ENCODE measurements around the gene PKDCC.

The PKDCC gene

GRCh38 chr2:42050010-42050702 lies 2.3 kb downstream of the PKDCC start:
- H3K27me3 Mint-ChIP-seq (ENCODE audit: low read depth), result peaks cover 47% of the 10 kb centered on the region

DNA sequence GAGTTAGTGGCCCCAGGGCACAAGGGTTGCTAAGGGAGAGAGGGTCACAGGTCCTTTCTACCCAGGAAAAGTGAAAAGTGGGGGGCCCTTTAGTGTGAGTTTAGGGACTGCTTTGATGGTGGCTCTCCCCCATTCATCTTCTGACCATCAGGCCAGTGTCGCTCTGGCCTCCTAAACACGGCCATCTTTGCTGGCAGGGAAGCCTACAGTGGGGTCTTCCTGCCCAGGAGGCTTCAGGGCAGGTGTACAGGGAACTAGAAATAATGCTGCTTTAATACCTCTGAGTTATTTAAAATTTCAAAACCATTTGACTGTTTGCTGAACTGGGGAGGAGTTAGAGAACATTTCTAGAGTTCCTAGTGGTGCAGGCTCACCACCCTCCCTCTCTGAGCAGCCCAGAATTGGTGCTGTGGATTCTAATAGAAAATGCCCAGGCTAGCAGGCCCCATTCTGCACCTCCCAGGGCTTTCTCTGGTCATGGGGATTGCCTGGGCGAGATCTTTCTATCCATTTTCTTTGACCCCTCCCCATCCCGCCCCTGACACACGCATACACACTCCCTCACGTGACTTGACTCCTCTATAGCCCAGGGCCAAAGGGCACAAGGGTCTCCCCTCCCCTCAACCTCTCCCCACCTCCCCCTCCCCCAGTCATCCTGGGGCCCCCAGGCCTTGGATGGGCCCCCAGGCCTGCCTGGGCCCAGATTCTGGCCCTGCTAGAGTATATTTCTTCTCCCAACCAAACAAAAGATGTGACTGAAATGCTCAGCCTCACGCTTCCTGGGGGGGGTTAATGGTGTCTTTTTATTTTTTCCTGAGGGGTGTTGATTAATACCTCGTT lies 3.1 kb downstream of the PKDCC start:
- no peak overlapping the region for H3K27ac Mint-ChIP-seq
- H3K4me3 Mint-ChIP-seq, result no peak overlapping the region

More at GRCh38 chr2:42050010-42050702, 2.3 kb downstream of the PKDCC start:
- peaks cover 3% of the 10 kb centered on the region for H3K4me1 Mint-ChIP-seq (ENCODE audit: low read depth)
- no peak for DNase-seq (ENCODE audit: low spot score)
- no peak overlapping the region for H3K27ac Mint-ChIP-seq
- H3K36me3 Mint-ChIP-seq (ENCODE audit: low read depth), result no peaks in the 10 kb centered on the region
- no peak overlapping the region for H3K4me3 Mint-ChIP-seq
- H3K9me3 Mint-ChIP-seq, result no peaks in the 10 kb centered on the region

DNA sequence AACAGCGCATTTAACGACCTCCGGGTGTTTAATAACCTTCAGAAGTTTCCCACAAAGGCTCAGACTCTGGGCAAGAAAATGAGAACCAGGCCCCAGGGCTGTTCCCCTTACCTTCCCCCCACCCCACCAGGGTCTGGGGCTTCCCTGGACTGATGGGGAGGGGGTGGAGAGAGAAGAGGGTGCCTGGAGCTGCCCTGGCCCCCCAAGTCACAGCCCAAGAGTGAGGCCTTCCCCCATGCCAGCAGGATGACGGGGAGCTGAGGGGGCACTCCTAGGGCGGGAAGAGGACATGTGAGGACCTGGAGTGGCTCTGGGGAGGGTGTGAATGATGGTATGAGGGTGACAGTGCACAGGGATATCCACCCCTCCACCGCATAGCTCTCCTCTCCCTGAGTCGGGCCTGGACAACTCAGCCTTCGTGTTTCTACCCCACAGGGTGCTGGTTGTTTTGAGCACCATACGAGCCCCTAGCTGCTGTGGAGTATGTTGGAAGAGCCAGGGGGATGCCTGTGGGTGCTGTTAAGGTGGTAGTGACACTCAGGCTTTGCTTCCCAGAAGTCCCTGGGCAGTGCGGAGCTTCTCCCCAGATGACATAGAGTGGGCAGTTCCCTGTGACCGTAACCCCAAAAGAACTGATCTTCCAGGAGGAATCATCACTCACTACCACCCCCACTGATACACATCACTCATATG lies 3.9 kb downstream of the PKDCC start:
- H3K9me3 Mint-ChIP-seq, result no peaks in the 10 kb centered on the region
- H3K27me3 Mint-ChIP-seq (ENCODE audit: low read depth), result peaks cover 36% of the 10 kb centered on the region
- peaks cover 3% of the 10 kb centered on the region for H3K4me1 Mint-ChIP-seq (ENCODE audit: low read depth)
- H3K27ac Mint-ChIP-seq, result no peak overlapping the region
- no peak overlapping the region for H3K4me3 Mint-ChIP-seq
- no peaks in the 10 kb centered on the region for H3K36me3 Mint-ChIP-seq (ENCODE audit: low read depth)
- no peak for DNase-seq (ENCODE audit: low spot score)

More for the DNA sequence above, 3.1 kb downstream of the PKDCC start:
- no peak for DNase-seq (ENCODE audit: low spot score)
- Mint-ChIP-seq H3K27me3 (ENCODE audit: low read depth) (peaks cover 40% of the 10 kb centered on the region), H3K4me1 (ENCODE audit: low read depth) (peaks cover 3% of the 10 kb centered on the region), H3K36me3 (ENCODE audit: low read depth) (no peaks in the 10 kb centered on the region), H3K9me3 (no peaks in the 10 kb centered on the region)

DNA sequence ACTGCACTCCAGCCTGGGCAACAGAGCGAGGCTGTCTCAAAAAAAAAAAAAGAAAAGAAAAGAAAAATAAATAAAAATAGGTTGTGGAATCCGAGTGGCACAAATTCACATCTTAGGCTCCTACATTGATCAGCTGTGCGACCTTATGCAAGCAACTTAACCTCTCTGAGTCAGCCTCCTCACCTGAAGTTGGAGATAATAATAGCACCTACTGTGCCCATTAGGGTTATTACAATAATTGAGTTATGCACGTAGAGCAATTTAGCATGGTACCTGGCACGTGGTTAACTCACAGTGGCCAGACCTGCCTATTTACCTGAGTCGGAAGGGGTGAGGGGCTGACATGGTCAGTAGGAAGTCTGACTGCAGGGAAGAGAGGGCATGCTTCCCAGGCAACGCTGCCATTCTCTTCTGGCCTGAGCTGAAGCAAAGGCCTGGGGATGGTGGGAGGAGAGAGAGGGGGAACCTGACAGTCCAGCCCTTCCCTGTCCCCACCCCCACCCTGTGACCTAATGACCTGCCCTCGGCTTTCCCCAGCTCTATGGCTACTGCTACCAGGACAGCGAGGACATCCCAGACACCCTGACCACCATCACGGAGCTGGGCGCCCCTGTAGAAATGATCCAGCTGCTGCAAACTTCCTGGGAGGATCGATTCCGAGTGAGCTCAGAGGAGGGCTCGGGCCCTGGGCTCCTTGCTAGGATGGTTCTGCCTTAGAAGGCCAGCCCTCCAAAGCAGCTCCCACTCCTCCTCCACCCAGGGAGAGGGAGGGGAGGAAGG lies 5.1 kb downstream of the PKDCC start:
- Mint-ChIP-seq H3K4me3 (no peak overlapping the region), H3K27ac (no peak overlapping the region), H3K4me1 (ENCODE audit: low read depth) (no peaks in the 10 kb centered on the region), H3K9me3 (no peaks in the 10 kb centered on the region), H3K36me3 (ENCODE audit: low read depth) (no peaks in the 10 kb centered on the region), H3K27me3 (ENCODE audit: low read depth) (peaks cover 32% of the 10 kb centered on the region)
- DNase-seq (ENCODE audit: low spot score), result no peak

DNA sequence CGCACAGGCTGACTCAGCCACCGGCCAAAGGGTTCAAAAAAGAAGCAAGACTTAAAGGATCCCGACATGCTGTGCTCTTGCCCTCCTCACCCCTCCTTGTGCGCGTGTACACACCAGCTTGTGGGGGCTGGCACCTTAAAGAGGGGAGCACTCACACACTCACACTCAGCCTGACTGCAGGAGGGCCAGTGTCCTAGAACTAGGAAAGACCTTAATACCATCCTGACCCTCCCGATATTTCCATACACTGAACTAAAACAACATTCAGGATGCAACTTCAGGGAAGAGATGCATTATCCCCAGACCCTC lies 5.6 kb downstream of the PKDCC start:
- Mint-ChIP-seq H3K9me3 (no peaks in the 10 kb centered on the region), H3K36me3 (ENCODE audit: low read depth) (no peaks in the 10 kb centered on the region), H3K27ac (no peak overlapping the region), H3K27me3 (ENCODE audit: low read depth) (peaks cover 32% of the 10 kb centered on the region), H3K4me3 (no peak overlapping the region), H3K4me1 (ENCODE audit: low read depth) (no peaks in the 10 kb centered on the region)
- DNase-seq (ENCODE audit: low spot score), result no peak

DNA sequence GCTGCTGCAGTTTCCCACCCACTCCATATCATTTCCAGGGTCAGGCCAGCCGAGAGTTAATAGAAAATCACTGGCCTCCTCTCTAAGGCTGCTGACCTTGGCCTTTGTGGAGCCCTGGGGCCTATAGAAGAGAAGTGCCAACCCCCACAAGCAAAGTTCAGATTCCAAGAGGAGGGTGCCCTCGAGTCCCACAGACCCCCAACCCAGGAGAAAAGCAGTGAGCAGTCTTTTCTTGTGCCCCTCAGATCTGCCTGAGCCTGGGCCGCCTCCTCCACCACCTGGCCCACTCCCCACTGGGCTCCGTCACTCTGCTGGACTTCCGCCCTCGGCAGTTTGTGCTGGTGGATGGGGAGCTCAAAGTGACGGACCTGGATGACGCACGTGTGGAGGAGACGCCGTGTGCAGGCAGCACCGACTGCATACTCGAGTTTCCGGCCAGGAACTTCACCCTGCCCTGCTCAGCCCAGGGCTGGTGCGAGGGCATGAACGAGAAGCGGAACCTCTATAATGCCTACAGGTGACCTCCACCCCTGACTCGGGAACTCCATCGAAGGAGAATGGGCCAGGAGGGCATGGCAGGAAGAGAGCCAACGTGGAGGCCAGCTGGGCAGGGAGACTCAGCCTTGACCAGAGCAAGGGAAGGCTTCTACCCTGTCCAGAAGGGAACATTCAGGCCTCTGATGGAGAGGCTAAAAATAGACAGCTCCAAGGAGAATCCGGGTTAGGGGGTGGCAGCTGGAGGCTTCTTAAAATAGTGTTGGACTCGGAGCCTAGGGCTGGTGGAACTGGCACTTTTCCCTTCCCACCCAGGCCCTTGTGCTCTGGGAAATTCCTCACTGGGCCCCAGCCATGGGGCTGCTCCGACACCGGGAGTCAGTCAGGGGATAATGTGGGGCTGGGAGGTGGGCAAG lies 6.2 kb downstream of the PKDCC start:
- no peaks in the 10 kb centered on the region for H3K9me3 Mint-ChIP-seq
- peaks cover 26% of the 10 kb centered on the region for H3K27me3 Mint-ChIP-seq (ENCODE audit: low read depth)
- no peak overlapping the region for H3K4me3 Mint-ChIP-seq
- H3K4me1 Mint-ChIP-seq (ENCODE audit: low read depth), result no peaks in the 10 kb centered on the region
- H3K36me3 Mint-ChIP-seq (ENCODE audit: low read depth), result no peaks in the 10 kb centered on the region
- no peak for DNase-seq (ENCODE audit: low spot score)
- no peak overlapping the region for H3K27ac Mint-ChIP-seq

- Mint-ChIP-seq H3K9me3 (no peaks in the 10 kb centered on the region), H3K36me3 (ENCODE audit: low read depth) (no peaks in the 10 kb centered on the region), H3K27me3 (ENCODE audit: low read depth) (peaks cover 21% of the 10 kb centered on the region), H3K4me1 (ENCODE audit: low read depth) (no peaks in the 10 kb centered on the region), H3K27ac (no peak overlapping the region), H3K4me3 (no peak overlapping the region)
- no peak for DNase-seq (ENCODE audit: low spot score)
These were observed 7.1 kb downstream of the PKDCC start for GRCh38 chr2:42054714-42055430.

GRCh38 chr2:42055573-42056514 lies 8.0 kb downstream of the PKDCC start:
- H3K27me3 Mint-ChIP-seq (ENCODE audit: low read depth), result peaks cover 11% of the 10 kb centered on the region
- no peak overlapping the region for H3K27ac Mint-ChIP-seq
- DNase-seq (ENCODE audit: low spot score), result no peak
- H3K4me3 Mint-ChIP-seq, result no peak overlapping the region
- H3K9me3 Mint-ChIP-seq, result no peaks in the 10 kb centered on the region
- H3K4me1 Mint-ChIP-seq (ENCODE audit: low read depth), result no peaks in the 10 kb centered on the region
- no peaks in the 10 kb centered on the region for H3K36me3 Mint-ChIP-seq (ENCODE audit: low read depth)

GRCh38 chr2:42057159-42057901 lies 9.5 kb downstream of the PKDCC start:
- Mint-ChIP-seq H3K9me3 (no peaks in the 10 kb centered on the region), H3K36me3 (ENCODE audit: low read depth) (no peaks in the 10 kb centered on the region), H3K4me3 (no peak overlapping the region), H3K27me3 (ENCODE audit: low read depth) (peaks cover 6% of the 10 kb centered on the region), H3K27ac (no peak overlapping the region), H3K4me1 (ENCODE audit: low read depth) (no peaks in the 10 kb centered on the region)
- DNase-seq (ENCODE audit: low spot score), result no peak

GRCh38 chr2:42057902-42058450 lies 10.2 kb downstream of the PKDCC start:
- Mint-ChIP-seq H3K27me3 (ENCODE audit: low read depth) (peaks cover 6% of the 10 kb centered on the region), H3K36me3 (ENCODE audit: low read depth) (no peaks in the 10 kb centered on the region), H3K4me3 (no peak overlapping the region), H3K4me1 (ENCODE audit: low read depth) (no peaks in the 10 kb centered on the region), H3K9me3 (no peaks in the 10 kb centered on the region), H3K27ac (no peak overlapping the region)
- DNase-seq (ENCODE audit: low spot score), result no peak

GRCh38 chr2:42059261-42059898 lies 11.6 kb downstream of the PKDCC start:
- Mint-ChIP-seq H3K9me3 (no peaks in the 10 kb centered on the region), H3K27me3 (ENCODE audit: low read depth) (peaks cover 9% of the 10 kb centered on the region), H3K36me3 (ENCODE audit: low read depth) (no peaks in the 10 kb centered on the region), H3K27ac (no peak overlapping the region), H3K4me3 (no peak overlapping the region), H3K4me1 (ENCODE audit: low read depth) (no peaks in the 10 kb centered on the region)
- DNase-seq (ENCODE audit: low spot score), result no peak
